IMR-90 (cell line): ENCODE results near the gene RGS12. TPM values are rescaled to one million over a fixed set of nuclear protein-coding genes. Genes with fewer than 3 reads are reported as not detected.

Source experiments
- ATAC-seq: fragments of 200-7000 bp; cut with Tn5 transposase; 2 replicates; pipeline ENCODE4 v1.9.1; 2020; ENCODE audit warnings: low read depth, mild to moderate bottlenecking, moderate library complexity
- BruUV-seq: library from RNA; stranded (reverse); fragments of 400-500 nt; replicated peaks from 2 replicates; lab custom pipeline; 2021; lab: Mats Ljungman, UMichigan
- CTCF ChIA-PET: fragments of 300-600 bp; formaldehyde crosslinking; extraction: SDS; loops from one replicate; lab custom pipeline; 2021; ENCODE audit warnings: antibody characterized with exemption; lab: Yijun Ruan, JAX
- POLR2A ChIA-PET: fragments of 300-600 bp; sonication (Branson Sonifier 250); formaldehyde crosslinking; loops from one replicate; lab custom pipeline; 2022; ENCODE audit warnings: antibody characterized with exemption; ENCODE audit not compliant: unreplicated experiment; lab: Charles Lee
- DNase-seq: peaks from one replicate; pipeline ENCODE4 v3.0.0; 2013
- H2AFZ ChIP-seq: replicated peaks from 2 replicates; pipeline ENCODE3; 2013; ENCODE audit warnings: low read length, mild to moderate bottlenecking; ENCODE audit not compliant: poor library complexity
- H2AK5ac ChIP-seq: 2 replicates; pipeline ENCODE4 v1.6.1; 2013; ENCODE audit warnings: low read depth, low read length, inconsistent platforms
- H2AK9ac ChIP-seq: replicated peaks from 2 replicates; pipeline ENCODE3; 2013; ENCODE audit warnings: mild to moderate bottlenecking, low read depth, low read length, moderate library complexity; ENCODE audit not compliant: poor library complexity
- H2BK120ac ChIP-seq: 2 replicates; pipeline ENCODE4 v1.6.1; 2013; ENCODE audit warnings: low read depth, low read length, inconsistent platforms
- H2BK15ac ChIP-seq: 3 replicates; pipeline ENCODE4 v1.6.1; 2013; ENCODE audit warnings: low read depth, low read length, inconsistent platforms
- H2BK20ac ChIP-seq: 2 replicates; pipeline ENCODE4 v1.6.1; 2013; ENCODE audit warnings: low read depth, mild to moderate bottlenecking, inconsistent platforms, low read length, moderate library complexity
- H2BK5ac ChIP-seq: 2 replicates; pipeline ENCODE4 v1.6.1; 2013; ENCODE audit warnings: mild to moderate bottlenecking, low read depth, low read length, inconsistent platforms; ENCODE audit not compliant: poor library complexity, severe bottlenecking
- H3K14ac ChIP-seq: replicated peaks from 2 replicates; pipeline ENCODE4 v1.6.1; 2013; ENCODE audit warnings: low read depth, low read length, inconsistent platforms
- H3K18ac ChIP-seq: 2 replicates; pipeline ENCODE4 v1.6.1; 2013; ENCODE audit warnings: low read depth, low read length, control low read depth
- H3K23ac ChIP-seq: 2 replicates; pipeline ENCODE4 v1.6.1; 2013; ENCODE audit warnings: low read depth, low read length, inconsistent platforms
- H3K27ac ChIP-seq: 2 replicates; pipeline ENCODE4 v1.5.1; 2013; ENCODE audit warnings: mild to moderate bottlenecking, control low read depth, low read length; ENCODE audit not compliant: insufficient read depth
- H3K27me3 ChIP-seq: 2 replicates; pipeline ENCODE4 v1.6.1; 2013; ENCODE audit warnings: low read length; ENCODE audit not compliant: control insufficient read depth, insufficient read depth
- H3K36me3 ChIP-seq: 2 replicates; pipeline ENCODE4 v1.6.1; 2013; ENCODE audit warnings: low read length, mixed read lengths; ENCODE audit not compliant: control insufficient read depth, insufficient read depth
- H3K4ac ChIP-seq: 2 replicates; pipeline ENCODE4 v1.6.1; 2013; ENCODE audit warnings: low read depth, low read length, inconsistent platforms
- H3K4me1 ChIP-seq: 2 replicates; pipeline ENCODE4 v1.6.1; 2013; ENCODE audit warnings: low read length, mixed read lengths; ENCODE audit not compliant: control insufficient read depth, insufficient read depth
- H3K4me2 ChIP-seq: 2 replicates; pipeline ENCODE4 v1.6.1; 2013; ENCODE audit warnings: low read depth, mild to moderate bottlenecking, control low read depth, low read length, moderate library complexity
- H3K4me3 ChIP-seq: 2 replicates; pipeline ENCODE4 v1.5.1; 2013; ENCODE audit warnings: low read depth, mild to moderate bottlenecking, control low read depth, low read length, moderate library complexity; ENCODE audit not compliant: insufficient read depth
- H3K56ac ChIP-seq: 2 replicates; pipeline ENCODE4 v1.6.1; 2013; ENCODE audit warnings: low read length, inconsistent platforms; ENCODE audit not compliant: insufficient read depth; ENCODE audit errors: extremely low read depth
- H3K79me1 ChIP-seq, 2 experiments: 2 replicates each; pipeline ENCODE4 v1.6.1; 2013; ENCODE audit warnings: low read length in 2 of 2, inconsistent platforms in 1 of 2, low read depth in 1 of 2
- H3K9ac ChIP-seq: 2 replicates; pipeline ENCODE4 v1.6.1; 2013; ENCODE audit warnings: low read depth, low read length, control low read depth
- H3K9me1 ChIP-seq: 2 replicates; pipeline ENCODE4 v1.6.1; 2013; ENCODE audit warnings: low read length, inconsistent platforms; ENCODE audit not compliant: insufficient read depth
- H3K9me3 ChIP-seq: 2 replicates; pipeline ENCODE4 v1.6.1; 2013; ENCODE audit warnings: low read length; ENCODE audit not compliant: control insufficient read depth, insufficient read depth
- H4K20me1 ChIP-seq: 2 replicates; pipeline ENCODE4 v1.6.1; 2013; ENCODE audit warnings: low read length, inconsistent platforms; ENCODE audit not compliant: insufficient read depth
- H4K5ac ChIP-seq: 2 replicates; pipeline ENCODE4 v1.6.1; 2013; ENCODE audit warnings: mild to moderate bottlenecking, low read depth, low read length, control low read depth
- H4K8ac ChIP-seq, 2 experiments: 2 replicates each; pipeline ENCODE4 v1.6.1; 2013; ENCODE audit warnings: low read depth in 2 of 2, low read length in 2 of 2, control low read depth in 1 of 2, inconsistent platforms in 1 of 2
- H4K91ac ChIP-seq: 2 replicates; pipeline ENCODE4 v1.6.1; 2013; ENCODE audit warnings: low read depth, low read length, inconsistent platforms; ENCODE audit not compliant: insufficient read depth
- BHLHE40 ChIP-seq: fragments of 150-350 bp; IDR thresholded peaks from 2 replicates; pipeline ENCODE4 v1.6.1; 2016; ENCODE audit warnings: mild to moderate bottlenecking, low read depth, low read length
- CEBPB ChIP-seq: IDR thresholded peaks from 2 replicates; pipeline ENCODE4 v1.6.1; 2012; ENCODE audit warnings: low read depth, low read length, improper control_type of control experiment
- CHD1 ChIP-seq: IDR thresholded peaks from 2 replicates; pipeline ENCODE4 v1.6.1; 2012; ENCODE audit warnings: low read depth, low read length, improper control_type of control experiment
- CTCF ChIP-seq: conservative IDR thresholded peaks from 2 replicates; pipeline ENCODE4 v1.5.1; 2012; ENCODE audit warnings: mild to moderate bottlenecking, low read depth, low read length, improper control_type of control experiment
- ELK1 ChIP-seq: fragments of 150-350 bp; IDR thresholded peaks from 2 replicates; pipeline ENCODE4 v1.6.1; 2016; ENCODE audit warnings: low read depth, mild to moderate bottlenecking, low read length, moderate library complexity, borderline replicate concordance
- FOS ChIP-seq: fragments of 150-350 bp; IDR thresholded peaks from 2 replicates; pipeline ENCODE4 v1.6.1; 2016; ENCODE audit warnings: low read depth, low read length
- MAFK ChIP-seq: IDR thresholded peaks from 2 replicates; pipeline ENCODE4 v1.6.1; 2012; ENCODE audit warnings: low read depth, low read length, improper control_type of control experiment
- MAZ ChIP-seq: IDR thresholded peaks from 2 replicates; pipeline ENCODE4 v1.6.1; 2012; ENCODE audit warnings: low read depth, mild to moderate bottlenecking, low read length, improper control_type of control experiment, moderate library complexity, borderline replicate concordance
- MXI1 ChIP-seq: IDR thresholded peaks from 2 replicates; pipeline ENCODE4 v1.6.1; 2012; ENCODE audit warnings: low read depth, mild to moderate bottlenecking, low read length, moderate library complexity, borderline replicate concordance
- NFE2L2 ChIP-seq: fragments of 150-350 bp; IDR thresholded peaks from 2 replicates; pipeline ENCODE4 v1.6.1; 2016; ENCODE audit warnings: low read depth, mild to moderate bottlenecking, low read length
- POLR2A ChIP-seq: IDR thresholded peaks from 2 replicates; pipeline ENCODE4 v1.6.1; 2012; ENCODE audit warnings: mild to moderate bottlenecking, low read depth, low read length
- RAD21 ChIP-seq: IDR thresholded peaks from 2 replicates; pipeline ENCODE4 v1.6.1; 2012; ENCODE audit warnings: low read length, improper control_type of control experiment
- RCOR1 ChIP-seq: IDR thresholded peaks from 2 replicates; pipeline ENCODE4 v1.6.1; 2012; ENCODE audit warnings: mild to moderate bottlenecking, low read length, improper control_type of control experiment; ENCODE audit not compliant: insufficient replicate concordance
- RFX5 ChIP-seq: IDR thresholded peaks from 2 replicates; pipeline ENCODE4 v1.8.0; 2012; ENCODE audit warnings: low read depth, mild to moderate bottlenecking, low read length, moderate library complexity
- SMC3 ChIP-seq: fragments of 150-350 bp; IDR thresholded peaks from 2 replicates; pipeline ENCODE4 v1.6.1; 2016; ENCODE audit warnings: low read depth, mild to moderate bottlenecking, antibody characterized with exemption, low read length, moderate library complexity
- USF2 ChIP-seq: fragments of 150-350 bp; IDR thresholded peaks from 2 replicates; pipeline ENCODE4 v1.6.1; 2017; ENCODE audit warnings: mild to moderate bottlenecking, antibody characterized with exemption, low read length, low read depth
- WGBS, 2 experiments: methylation state at CpG; one replicate each; pipeline versions ENCODE4 v1.1.5 to v1.1.7; 2013; ENCODE audit warnings: missing lambda C conversion rate in 2 of 2; ENCODE audit not compliant: insufficient read length in 1 of 2; ENCODE audit errors: extremely low coverage in 2 of 2; 5-methylcytosine and 5-hydroxymethylcytosine counted together
- dilution Hi-C: fragments of 300-500 bp; cut with HindIII; formaldehyde crosslinking; loops from one replicate; pipeline ENCODE4 v1.14.3; 2018; ENCODE audit warnings: low sequenced_read_pairs; ENCODE audit not compliant: unreplicated experiment
- in situ Hi-C: fragments of 300-500 bp; cut with MboI; formaldehyde crosslinking; loops from 3 replicates; pipeline ENCODE4 v1.14.3; 2019; ENCODE audit warnings: low sequenced_read_pairs, inconsistent platforms, mixed read lengths
- intact Hi-C: fragments of 100-400 bp; cut with micrococcal nuclease; formaldehyde crosslinking; loops from 2 replicates; pipeline ENCODE4 v1.10.0; 2022
- polyA plus RNA-seq, 3 experiments: library from polyadenylated mRNA; depleted of rRNA; stranded (reverse); fragments of >200 nt; gene quantifications; 2 replicates each; pipeline ENCODE4 v1.2.3, GENCODE V29; 2012; ENCODE audit warnings: low replicate concordance in 1 of 3
- total RNA-seq: library from RNA; depleted of rRNA; stranded (reverse); fragments of >200 nt; gene quantifications from 2 replicates; pipeline ENCODE4 v1.2.3, GENCODE V29; 2012

The RGS12 gene
- total and polyA plus RNA-seq, 2 of the 4 experiments (the other 2 are of a cell fraction), result 11.8 to 12.0 TPM

GRCh38 chr4:3308691-3309090 is 15.9 kb downstream of the RGS12 start:
- no peak overlapping the region for H2BK5ac ChIP-seq
- no peaks in the 10 kb centered on the region for H3K9me3 ChIP-seq
- ATAC-seq (no peak), DNase-seq (no peak)
- H3K14ac ChIP-seq, result no peak overlapping the region
- no peak overlapping the region for H3K4ac ChIP-seq
- no peaks in the 10 kb centered on the region for H3K27me3 ChIP-seq
- no peak overlapping the region for H2AK5ac ChIP-seq
- no peak for TF ChIP-seq CTCF
- no peak for TF ChIP-seq USF2
- no peak for TF ChIP-seq NFE2L2
- no peak for TF ChIP-seq RAD21
- TF ChIP-seq FOS, result no peak
- no peak for TF ChIP-seq CHD1
- no peak for TF ChIP-seq MXI1
- TF ChIP-seq MAFK, result no peak
- TF ChIP-seq ELK1, result no peak
- TF ChIP-seq RCOR1, result no peak
- TF ChIP-seq RFX5, result no peak
- TF ChIP-seq MAZ, result no peak
- no peak for TF ChIP-seq CEBPB
- TF ChIP-seq SMC3, result no peak
- TF ChIP-seq POLR2A, result no peak
- no peak for TF ChIP-seq BHLHE40
- ChIA-PET POLR2A (no interaction called here), CTCF (no interaction called here)
- no peak overlapping the region for H3K18ac ChIP-seq
- intact Hi-C loops, result no loop called here
- peaks cover 49% of the 10 kb centered on the region for H3K9me1 ChIP-seq
- H2AFZ ChIP-seq, result no peak overlapping the region
- H4K20me1 ChIP-seq, result peaks cover 63% of the 10 kb centered on the region
- no peak overlapping the region for H2BK15ac ChIP-seq
- H4K8ac ChIP-seq, result no peak overlapping the region
- H3K79me1 ChIP-seq, result peaks cover 43 to 86% of the 10 kb centered on the region in 2 experiments
- H4K5ac ChIP-seq, result no peak overlapping the region
- in situ Hi-C loops, result no loop called here
- dilution Hi-C loops, result no loop called here
- no peak overlapping the region for H2BK20ac ChIP-seq
- no peak overlapping the region for H2BK120ac ChIP-seq
- no peak overlapping the region for H3K9ac ChIP-seq
- no peak overlapping the region for H2AK9ac ChIP-seq
- no TSS peak for BruUV-seq
- no peak overlapping the region for H3K27ac ChIP-seq
- H3K4me3 ChIP-seq, result no peak overlapping the region
- peaks cover 20% of the 10 kb centered on the region for H3K4me1 ChIP-seq
- no peak overlapping the region for H4K91ac ChIP-seq
- H3K4me2 ChIP-seq, result no peak overlapping the region
- no peak overlapping the region for H3K56ac ChIP-seq
- 83% methylated on average over 10 of the region's 14 CpGs; no CpG with 5 or more reads in 1 of the 2 experiments for WGBS, 2 experiments
- no peaks in the 10 kb centered on the region for H3K36me3 ChIP-seq
- no peak overlapping the region for H3K23ac ChIP-seq
